ENCODE data around the gene SBSN.

Gene SBSN

GRCh38 chr19:35542209-35542608 lies 14.1 kb upstream of the SBSN start:
- no peak overlapping the region for H3K27ac ChIP-seq (ENCODE audit: low read depth, low read length)
- no peak overlapping the region for H3K9ac ChIP-seq (ENCODE audit: low read depth, low read length)
- WGBS: 96% methylated on average over 11 of the region's 11 CpGs
- no peaks in the 10 kb centered on the region for H3K27me3 ChIP-seq (ENCODE audit: insufficient read depth, low read length)
- H3K9me3 ChIP-seq (ENCODE audit: insufficient read depth, low read depth, low read length): no peaks in the 10 kb centered on the region
- H3K4me3 ChIP-seq (ENCODE audit: low read length): no peak overlapping the region
- peaks cover 7% of the 10 kb centered on the region for H3K4me1 ChIP-seq (ENCODE audit: insufficient read depth, low read length)
- peaks cover 33% of the 10 kb centered on the region for H3K36me3 ChIP-seq (ENCODE audit: insufficient read depth, low read length)

- H3K4me3 ChIP-seq (ENCODE audit: low read length): no peak overlapping the region
- WGBS: 92% methylated on average over 7 of the region's 7 CpGs
- H3K27ac ChIP-seq (ENCODE audit: low read depth, low read length): no peak overlapping the region
- H3K27me3 ChIP-seq (ENCODE audit: insufficient read depth, low read length): no peaks in the 10 kb centered on the region
- H3K9ac ChIP-seq (ENCODE audit: low read depth, low read length): no peak overlapping the region
- H3K4me1 ChIP-seq (ENCODE audit: insufficient read depth, low read length): peaks cover 9% of the 10 kb centered on the region
- no peaks in the 10 kb centered on the region for H3K9me3 ChIP-seq (ENCODE audit: insufficient read depth, low read depth, low read length)
- H3K36me3 ChIP-seq (ENCODE audit: insufficient read depth, low read length): peaks cover 26% of the 10 kb centered on the region
Observed at GRCh38 chr19:35540356-35540927, 12.3 kb upstream of the SBSN start.

- peaks cover 9% of the 10 kb centered on the region for H3K4me1 ChIP-seq (ENCODE audit: insufficient read depth, low read length)
- H3K4me3 ChIP-seq (ENCODE audit: low read length): no peak overlapping the region
- H3K9ac ChIP-seq (ENCODE audit: low read depth, low read length): no peak overlapping the region
- no peaks in the 10 kb centered on the region for H3K27me3 ChIP-seq (ENCODE audit: insufficient read depth, low read length)
- H3K36me3 ChIP-seq (ENCODE audit: insufficient read depth, low read length): peaks cover 26% of the 10 kb centered on the region
- no peaks in the 10 kb centered on the region for H3K9me3 ChIP-seq (ENCODE audit: insufficient read depth, low read depth, low read length)
- H3K27ac ChIP-seq (ENCODE audit: low read depth, low read length): no peak overlapping the region
- WGBS: 90% methylated on average over 12 of the region's 12 CpGs
Observed at GRCh38 chr19:35539850-35540249, 11.7 kb upstream of the SBSN start.

- H3K4me3 ChIP-seq (ENCODE audit: low read length): no peak overlapping the region
- no peak overlapping the region for H3K27ac ChIP-seq (ENCODE audit: low read depth, low read length)
- no peaks in the 10 kb centered on the region for H3K27me3 ChIP-seq (ENCODE audit: insufficient read depth, low read length)
- peaks cover 6% of the 10 kb centered on the region for H3K4me1 ChIP-seq (ENCODE audit: insufficient read depth, low read length)
- H3K9ac ChIP-seq (ENCODE audit: low read depth, low read length): no peak overlapping the region
- 78% methylated on average over 5 of the region's 6 CpGs for WGBS
- no peaks in the 10 kb centered on the region for H3K9me3 ChIP-seq (ENCODE audit: insufficient read depth, low read depth, low read length)
- peaks cover 26% of the 10 kb centered on the region for H3K36me3 ChIP-seq (ENCODE audit: insufficient read depth, low read length)
Observed at GRCh38 chr19:35539314-35539713, 11.2 kb upstream of the SBSN start.

GRCh38 chr19:35534803-35535480 lies 6.8 kb upstream of the SBSN start:
- 87% methylated on average over 10 of the region's 10 CpGs for WGBS

GRCh38 chr19:35533822-35534392 lies 5.8 kb upstream of the SBSN start:
- Histone ChIP-seq H3K36me3 (ENCODE audit: insufficient read depth, low read length) (no peaks in the 10 kb centered on the region), H3K4me3 (ENCODE audit: low read length) (no peak overlapping the region; the same call in 1 of the 2 replicates), H3K4me1 (ENCODE audit: insufficient read depth, low read length) (peaks cover 8% of the 10 kb centered on the region; the same call in 1 of the 2 replicates), H3K9ac (ENCODE audit: low read depth, low read length) (no peak overlapping the region), H3K27me3 (ENCODE audit: insufficient read depth, low read length) (no peaks in the 10 kb centered on the region), H3K9me3 (ENCODE audit: insufficient read depth, low read depth, low read length) (no peaks in the 10 kb centered on the region), H3K27ac (ENCODE audit: low read depth, low read length) (no peak overlapping the region)
- 83% methylated on average over 30 of the region's 30 CpGs for WGBS

More at GRCh38 chr19:35534803-35535480, 6.8 kb upstream of the SBSN start:
- no peak overlapping the region for H3K9ac ChIP-seq (ENCODE audit: low read depth, low read length)
- H3K4me1 ChIP-seq (ENCODE audit: insufficient read depth, low read length): peaks cover 8% of the 10 kb centered on the region; the same call in 1 of the 2 replicates
- no peak overlapping the region for H3K4me3 ChIP-seq (ENCODE audit: low read length)
- no peaks in the 10 kb centered on the region for H3K27me3 ChIP-seq (ENCODE audit: insufficient read depth, low read length)
- no peaks in the 10 kb centered on the region for H3K9me3 ChIP-seq (ENCODE audit: insufficient read depth, low read depth, low read length)
- 0 out of 2 replicates have a peak, but pooled peaks cover 1% of the 10 kb centered on the region for H3K36me3 ChIP-seq (ENCODE audit: insufficient read depth, low read length)
- H3K27ac ChIP-seq (ENCODE audit: low read depth, low read length): no peak overlapping the region

- Histone ChIP-seq H3K9ac (ENCODE audit: low read depth, low read length) (no peak within 1 kb of the TSS), H3K27ac (ENCODE audit: low read depth, low read length) (no peak within 1 kb of the TSS)
- WGBS: 89% methylated on average over 38 of the region's 39 CpGs
Observed at GRCh38 chr19:35533201-35533821, 5.2 kb upstream of the SBSN start, which contains the start of gene GAPDHS. Gene GAPDHS, plus strand, starts transcription at chr19:35533456. Its CDS starts 72 bp downstream, at chr19:35533528.

GRCh38 chr19:35531291-35531690 lies 3.2 kb upstream of the SBSN start:
- Histone ChIP-seq H3K9ac (ENCODE audit: low read depth, low read length) (no peak overlapping the region), H3K36me3 (ENCODE audit: insufficient read depth, low read length) (no peaks in the 10 kb centered on the region), H3K27ac (ENCODE audit: low read depth, low read length) (no peak overlapping the region), H3K9me3 (ENCODE audit: insufficient read depth, low read depth, low read length) (no peaks in the 10 kb centered on the region), H3K27me3 (ENCODE audit: insufficient read depth, low read length) (no peaks in the 10 kb centered on the region; the same call in 1 of the 2 replicates), H3K4me3 (ENCODE audit: low read length) (no peak overlapping the region), H3K4me1 (ENCODE audit: insufficient read depth, low read length) (0 out of 2 replicates have a peak, but pooled peaks cover 3% of the 10 kb centered on the region)
- WGBS: 33% methylated on average over 5 of the region's 6 CpGs

More at GRCh38 chr19:35533201-35533821, 5.2 kb upstream of the SBSN start, which contains the start of gene GAPDHS:
- no peaks in the 10 kb centered on the region for H3K27me3 ChIP-seq (ENCODE audit: insufficient read depth, low read length)
- H3K4me3 ChIP-seq (ENCODE audit: low read length): no peak within 1 kb of the TSS; the same call in 1 of the 2 replicates
- no peaks in the 10 kb centered on the region for H3K9me3 ChIP-seq (ENCODE audit: insufficient read depth, low read depth, low read length)
- peaks cover 8% of the 10 kb centered on the region; the same call in 1 of the 2 replicates for H3K4me1 ChIP-seq (ENCODE audit: insufficient read depth, low read length)
- H3K36me3 ChIP-seq (ENCODE audit: insufficient read depth, low read length): no peaks in the 10 kb centered on the region

GRCh38 chr19:35529241-35530218 lies 1.4 kb upstream of the SBSN start:
- Histone ChIP-seq H3K4me3 (ENCODE audit: low read length) (no peak overlapping the region), H3K4me1 (ENCODE audit: insufficient read depth, low read length) (peaks cover 10% of the 10 kb centered on the region; the same call in 1 of the 2 replicates), H3K36me3 (ENCODE audit: insufficient read depth, low read length) (no peaks in the 10 kb centered on the region), H3K27ac (ENCODE audit: low read depth, low read length) (no peak overlapping the region), H3K9ac (ENCODE audit: low read depth, low read length) (no peak overlapping the region), H3K9me3 (ENCODE audit: insufficient read depth, low read depth, low read length) (no peaks in the 10 kb centered on the region), H3K27me3 (ENCODE audit: insufficient read depth, low read length) (peaks cover 14% of the 10 kb centered on the region)
- WGBS: 87% methylated on average over 19 of the region's 19 CpGs

- H3K36me3 ChIP-seq (ENCODE audit: insufficient read depth, low read length): no peaks in the 10 kb centered on the region
- H3K9me3 ChIP-seq (ENCODE audit: insufficient read depth, low read depth, low read length): no peaks in the 10 kb centered on the region
- no peak overlapping the region for H3K4me3 ChIP-seq (ENCODE audit: low read length)
- 91% methylated on average over 4 of the region's 4 CpGs for WGBS
- peaks cover 14% of the 10 kb centered on the region for H3K27me3 ChIP-seq (ENCODE audit: insufficient read depth, low read length)
- H3K27ac ChIP-seq (ENCODE audit: low read depth, low read length): no peak overlapping the region
- H3K9ac ChIP-seq (ENCODE audit: low read depth, low read length): no peak overlapping the region
- peaks cover 22% of the 10 kb centered on the region for H3K4me1 ChIP-seq (ENCODE audit: insufficient read depth, low read length)
Observed at GRCh38 chr19:35525873-35526272, 2.2 kb downstream of the SBSN start.
